ENCODE measurements around the gene NEK1. TPM values are rescaled to one million over a fixed set of nuclear protein-coding genes. Genes with fewer than 3 reads are reported as not detected.
"Not testable (repeated sequence)": the region's sequence is repeated elsewhere in the genome, so short reads cannot be mapped to it uniquely, and the experiment has no call there.

Gene NEK1
- total RNA-seq, 1 experiment from 2014 or later = 12.3 TPM

DNA sequence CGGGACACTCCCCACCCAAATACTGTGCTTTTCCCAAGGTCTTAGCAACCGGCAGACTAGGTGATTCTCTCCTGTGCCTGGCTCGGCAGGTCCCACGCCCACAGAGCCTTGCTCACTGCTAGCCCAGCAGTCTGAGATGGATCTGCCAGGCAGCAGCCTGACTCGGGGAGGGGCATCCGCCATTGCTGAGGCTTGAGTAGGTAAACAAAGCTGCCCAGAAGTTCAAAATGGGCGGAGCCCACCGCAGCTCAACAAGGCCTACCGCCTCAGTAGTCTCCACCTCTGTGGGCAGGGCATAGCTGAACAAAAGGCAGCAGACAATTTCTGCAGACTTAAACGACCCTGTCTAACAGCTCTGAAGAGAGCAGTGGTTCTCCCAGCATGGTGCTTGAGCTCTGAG is 163.4 kb downstream of the NEK1 start:
- not testable (repeated sequence) for H4K5ac ChIP-seq (ENCODE audit: insufficient read length, low read depth, low read length); H3K4me1 ChIP-seq (ENCODE audit: insufficient read depth, low read length); H3K4me2 ChIP-seq (ENCODE audit: insufficient read depth, insufficient read length, low read length); H4K91ac ChIP-seq (ENCODE audit: insufficient read length, low read depth, low read length); H2AFZ ChIP-seq (ENCODE audit: low read length); H3K27me3 ChIP-seq (ENCODE audit: insufficient read depth, low read length); H3K23me2 ChIP-seq (ENCODE audit: insufficient read length, low read depth, low read length, poor library complexity, severe bottlenecking); H3K56ac ChIP-seq (ENCODE audit: insufficient read length, low read depth, low read length); H3K4me3 Mint-ChIP-seq; H2BK5ac ChIP-seq (ENCODE audit: insufficient read length, low read length); H4K8ac ChIP-seq (replicated peaks; ENCODE audit: insufficient read length, low read depth, low read length); H3K79me2 ChIP-seq (ENCODE audit: insufficient read depth, low read length); H3T11ph ChIP-seq (ENCODE audit: low read length); H3K27me3 Mint-ChIP-seq (ENCODE audit: low read depth); H2BK20ac ChIP-seq (ENCODE audit: low read depth, low read length, poor library complexity, severe bottlenecking); H4K20me1 ChIP-seq (ENCODE audit: control insufficient read depth, insufficient read depth, insufficient read length); H2BK120ac ChIP-seq (ENCODE audit: low read depth, low read length, poor library complexity, severe bottlenecking); H2BK12ac ChIP-seq (ENCODE audit: insufficient read length, low read depth, low read length); H3K9me3 ChIP-seq (ENCODE audit: control insufficient read depth, low read depth, low read length); H3K27ac ChIP-seq (ENCODE audit: insufficient read length, low read depth, low read length); H3K23ac ChIP-seq (ENCODE audit: insufficient read length, low read depth, low read length); H2AK5ac ChIP-seq (ENCODE audit: insufficient read length, low read length); DNase-seq; H3K4me1 Mint-ChIP-seq; H3K27ac Mint-ChIP-seq; H3K9ac ChIP-seq (ENCODE audit: extremely low read depth, insufficient read length, low read length); H3K4ac ChIP-seq (ENCODE audit: low read depth, low read length); H3K79me1 ChIP-seq (ENCODE audit: insufficient read depth, low read depth, low read length, poor library complexity, severe bottlenecking); H3K18ac ChIP-seq (ENCODE audit: insufficient read length, low read depth, low read length); H3K14ac ChIP-seq (ENCODE audit: insufficient read depth, low read length); H2BK15ac ChIP-seq (ENCODE audit: low read depth, low read length)
- Mint-ChIP-seq H3K36me3 (ENCODE audit: insufficient read depth in 1 of 3, low read depth in 3 of 3) (peaks cover 26 to 44% (median 34%) of the 10 kb centered on the region in 3 experiments), H3K9me3 (peaks cover 19 to 26% of the 10 kb centered on the region in 2 experiments)
- WGBS (ENCODE audit: extremely low coverage, insufficient read length, low lambda C conversion rate) = no CpG with 5 or more reads among the region's 10 CpGs

Data from H9 (cell line).